H9 (cell line): Measurements from ENCODE around the gene PRKACB. TPM values are rescaled to one million over a fixed set of nuclear protein-coding genes. Genes with fewer than 3 reads are reported as not detected.
A peak's percentile ranks its signal among the peaks of the same experiment; 100 is the strongest.

Experiments used
- DNase-seq: peaks from one replicate; pipeline ENCODE4 v3.0.0-alpha.2; 2017
- H2AFZ ChIP-seq: one replicate; pipeline ENCODE4 v1.6.1; 2013; ENCODE audit warnings: mild to moderate bottlenecking, low read length, control low read depth, moderate library complexity
- H2AK5ac ChIP-seq: 2 replicates; pipeline ENCODE4 v1.6.1; 2013; ENCODE audit warnings: low read length, control low read depth, mixed read lengths; ENCODE audit not compliant: insufficient read length
- H2BK120ac ChIP-seq: one replicate; pipeline ENCODE4 v1.6.1; 2013; ENCODE audit warnings: low read depth, mild to moderate bottlenecking, low read length, control low read depth, inconsistent platforms; ENCODE audit not compliant: poor library complexity, severe bottlenecking
- H2BK12ac ChIP-seq: 2 replicates; pipeline ENCODE4 v1.6.1; 2013; ENCODE audit warnings: low read length, control low read depth, mixed read lengths, low read depth; ENCODE audit not compliant: insufficient read length
- H2BK15ac ChIP-seq: 2 replicates; pipeline ENCODE4 v1.6.1; 2013; ENCODE audit warnings: low read depth, low read length, control low read depth
- H2BK20ac ChIP-seq: one replicate; pipeline ENCODE4 v1.6.1; 2013; ENCODE audit warnings: low read depth, mild to moderate bottlenecking, low read length, control low read depth, inconsistent platforms; ENCODE audit not compliant: poor library complexity, severe bottlenecking
- H2BK5ac ChIP-seq: 2 replicates; pipeline ENCODE4 v1.6.1; 2013; ENCODE audit warnings: low read length, control low read depth, mixed read lengths; ENCODE audit not compliant: insufficient read length
- H3K14ac ChIP-seq: 2 replicates; pipeline ENCODE4 v1.6.1; 2013; ENCODE audit warnings: low read length, control low read depth; ENCODE audit not compliant: insufficient read depth
- H3K18ac ChIP-seq: 2 replicates; pipeline ENCODE4 v1.6.1; 2013; ENCODE audit warnings: low read depth, mild to moderate bottlenecking, mixed read lengths, low read length, control low read depth; ENCODE audit not compliant: insufficient read length
- H3K23ac ChIP-seq: 2 replicates; pipeline ENCODE4 v1.6.1; 2013; ENCODE audit warnings: low read length, control low read depth, mixed read lengths, low read depth; ENCODE audit not compliant: insufficient read length
- H3K23me2 ChIP-seq: 2 replicates; pipeline ENCODE4 v1.6.1; 2013; ENCODE audit warnings: low read depth, mild to moderate bottlenecking, mixed read lengths, low read length, control low read depth; ENCODE audit not compliant: insufficient read length, poor library complexity, severe bottlenecking
- H3K27ac ChIP-seq: 2 replicates; pipeline ENCODE4 v1.5.1; 2013; ENCODE audit warnings: low read length, control low read depth, mixed read lengths, low read depth; ENCODE audit not compliant: insufficient read length
- H3K27me3 ChIP-seq: 2 replicates; pipeline ENCODE4 v1.6.1; 2013; ENCODE audit warnings: low read length, control low read depth, inconsistent platforms; ENCODE audit not compliant: insufficient read depth
- H3K4ac ChIP-seq: 2 replicates; pipeline ENCODE4 v1.6.1; 2013; ENCODE audit warnings: low read depth, mild to moderate bottlenecking, control low read depth, inconsistent platforms, low read length, moderate library complexity
- H3K4me1 ChIP-seq: 2 replicates; pipeline ENCODE4 v1.6.1; 2013; ENCODE audit warnings: low read length, control low read depth, inconsistent platforms; ENCODE audit not compliant: insufficient read depth
- H3K4me2 ChIP-seq: 2 replicates; pipeline ENCODE4 v1.6.1; 2013; ENCODE audit warnings: low read length, control low read depth, mixed read lengths; ENCODE audit not compliant: insufficient read length, insufficient read depth
- H3K56ac ChIP-seq: 2 replicates; pipeline ENCODE4 v1.6.1; 2013; ENCODE audit warnings: low read depth, mild to moderate bottlenecking, mixed read lengths, low read length, control low read depth; ENCODE audit not compliant: insufficient read length
- H3K79me1 ChIP-seq: 2 replicates; pipeline ENCODE4 v1.6.1; 2013; ENCODE audit warnings: low read depth, mild to moderate bottlenecking, moderate library complexity, low read length, control low read depth, inconsistent platforms; ENCODE audit not compliant: insufficient read depth, poor library complexity, severe bottlenecking
- H3K79me2 ChIP-seq: 2 replicates; pipeline ENCODE4 v1.6.1; 2013; ENCODE audit warnings: low read length, control low read depth, inconsistent platforms; ENCODE audit not compliant: insufficient read depth
- H3K9ac ChIP-seq: 2 replicates; pipeline ENCODE4 v1.6.1; 2013; ENCODE audit warnings: low read length, control low read depth, mixed read lengths; ENCODE audit not compliant: insufficient read length; ENCODE audit errors: extremely low read depth
- H3K9me3 ChIP-seq: one replicate; pipeline ENCODE4 v1.6.1; 2013; ENCODE audit warnings: low read depth, low read length, inconsistent platforms; ENCODE audit not compliant: control insufficient read depth
- H3T11ph ChIP-seq: one replicate; pipeline ENCODE4 v1.6.1; 2013; ENCODE audit warnings: mild to moderate bottlenecking, low read length, control low read depth, inconsistent platforms
- H4K20me1 ChIP-seq: one replicate; pipeline ENCODE4 v1.6.1; 2013; ENCODE audit not compliant: control insufficient read depth, insufficient read length, insufficient read depth
- H4K5ac ChIP-seq: 2 replicates; pipeline ENCODE4 v1.6.1; 2013; ENCODE audit warnings: low read depth, mild to moderate bottlenecking, mixed read lengths, low read length, control low read depth; ENCODE audit not compliant: insufficient read length
- H4K8ac ChIP-seq: replicated peaks from 2 replicates; pipeline ENCODE4 v1.6.1; 2013; ENCODE audit warnings: low read length, control low read depth, mixed read lengths, low read depth; ENCODE audit not compliant: insufficient read length
- H4K91ac ChIP-seq: 2 replicates; pipeline ENCODE4 v1.6.1; 2013; ENCODE audit warnings: low read depth, mild to moderate bottlenecking, moderate library complexity, mixed read lengths, low read length, control low read depth; ENCODE audit not compliant: insufficient read length
- H3K27ac Mint-ChIP-seq, 3 experiments: 2 replicates in 2 of 3; 3 replicates in 1 of 3; pipeline ENCODE4 v1.8.0; 2020 to 2021; ENCODE audit warnings: mixed read lengths in 3 of 3, mild to moderate bottlenecking in 1 of 3, moderate library complexity in 1 of 3
- H3K27me3 Mint-ChIP-seq: 2 replicates; pipeline ENCODE4 v1.8.0; 2021; ENCODE audit warnings: low read depth, mild to moderate bottlenecking, moderate library complexity, mixed read lengths
- H3K36me3 Mint-ChIP-seq, 3 experiments: 2 replicates in 2 of 3; 3 replicates in 1 of 3; pipeline ENCODE4 v1.8.0; 2020 to 2021; ENCODE audit warnings: low read depth in 3 of 3, mixed read lengths in 3 of 3; ENCODE audit not compliant: insufficient read depth in 1 of 3
- H3K4me1 Mint-ChIP-seq, 2 experiments: 2 replicates each; pipeline ENCODE4 v1.8.0; 2020; ENCODE audit warnings: mixed read lengths in 2 of 2
- H3K4me3 Mint-ChIP-seq, 2 experiments: 2 replicates in 1 of 2; 3 replicates in 1 of 2; pipeline ENCODE4 v1.8.0; 2020 to 2021; ENCODE audit warnings: mild to moderate bottlenecking in 2 of 2, mixed read lengths in 2 of 2, moderate library complexity in 1 of 2
- H3K9me3 Mint-ChIP-seq, 2 experiments: 2 replicates in 1 of 2; 3 replicates in 1 of 2; pipeline ENCODE4 v1.8.0; 2020; ENCODE audit warnings: mild to moderate bottlenecking in 2 of 2, mixed read lengths in 2 of 2, moderate library complexity in 1 of 2
- WGBS: extraction: QIAGEN DNeasy Blood & Tissue Kit; methylation state at CpG from one replicate; pipeline ENCODE4 v1.1.7; 2013; ENCODE audit warnings: missing lambda C conversion rate, low lambda C conversion rate, mixed read lengths; ENCODE audit not compliant: insufficient read length; ENCODE audit errors: extremely low coverage; 5-methylcytosine and 5-hydroxymethylcytosine counted together
- total RNA-seq: library from RNA; stranded (reverse); gene quantifications from 2 replicates; pipeline ENCODE4 v1.2.1, GENCODE V29; 2021
- TF ChIP-seq, protein P1 (sequence below): fragments of 200-600 bp; sonication (generic); conservative IDR thresholded peaks from 3 replicates; pipeline ENCODE4 v1.8.0; 2021; ENCODE audit warnings: antibody characterized with exemption, mild to moderate bottlenecking

Gene PRKACB
- total RNA-seq, 1 experiment from 2014 or later, result 20.7 TPM

DNA sequence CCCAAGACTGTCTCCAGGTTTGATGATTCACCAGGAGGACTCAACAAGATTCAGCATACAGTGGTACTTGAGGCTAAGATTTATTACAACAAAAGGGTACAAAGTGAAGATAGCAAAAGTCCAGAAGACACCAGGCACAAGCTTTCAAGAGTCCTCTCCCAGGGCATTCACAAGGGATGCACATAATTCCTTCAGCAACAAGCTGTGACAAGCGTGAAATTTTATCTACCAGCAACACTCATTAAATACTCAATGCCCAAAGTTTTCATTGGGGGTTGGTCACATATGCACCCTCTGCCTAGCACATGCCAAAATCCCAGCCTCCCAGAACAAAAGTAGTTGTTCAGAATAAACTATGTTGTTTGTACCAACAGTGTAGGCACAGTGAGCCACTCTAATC lies 62.3 kb downstream of the PRKACB start:
- Histone ChIP-seq H2BK5ac (no peak overlapping the region), H4K5ac (no peak overlapping the region), H2AK5ac (no peak overlapping the region), H4K91ac (no peak overlapping the region), H3K23ac (no peak overlapping the region), H3K14ac (no peak overlapping the region), H3K4me2 (no peak overlapping the region), H4K8ac (no peak overlapping the region), H3K79me1 (no peaks in the 10 kb centered on the region), H2BK12ac (no peak overlapping the region), H3K9ac (no peak overlapping the region), H2BK20ac (no peak overlapping the region), H3K23me2 (no peaks in the 10 kb centered on the region), H3K56ac (no peak overlapping the region), H3K4ac (no peak overlapping the region), H2BK120ac (no peak overlapping the region), H3K79me2 (no peaks in the 10 kb centered on the region), H3K9me3 (no peaks in the 10 kb centered on the region), H3T11ph (no peak overlapping the region), H3K4me1 (no peaks in the 10 kb centered on the region), H3K27ac (no peak overlapping the region), H4K20me1 (no peaks in the 10 kb centered on the region), H3K18ac (no peak overlapping the region), H3K27me3 (no peaks in the 10 kb centered on the region), H2BK15ac (no peak overlapping the region), H2AFZ (no peak overlapping the region)
- TF ChIP-seq, protein P1, sequence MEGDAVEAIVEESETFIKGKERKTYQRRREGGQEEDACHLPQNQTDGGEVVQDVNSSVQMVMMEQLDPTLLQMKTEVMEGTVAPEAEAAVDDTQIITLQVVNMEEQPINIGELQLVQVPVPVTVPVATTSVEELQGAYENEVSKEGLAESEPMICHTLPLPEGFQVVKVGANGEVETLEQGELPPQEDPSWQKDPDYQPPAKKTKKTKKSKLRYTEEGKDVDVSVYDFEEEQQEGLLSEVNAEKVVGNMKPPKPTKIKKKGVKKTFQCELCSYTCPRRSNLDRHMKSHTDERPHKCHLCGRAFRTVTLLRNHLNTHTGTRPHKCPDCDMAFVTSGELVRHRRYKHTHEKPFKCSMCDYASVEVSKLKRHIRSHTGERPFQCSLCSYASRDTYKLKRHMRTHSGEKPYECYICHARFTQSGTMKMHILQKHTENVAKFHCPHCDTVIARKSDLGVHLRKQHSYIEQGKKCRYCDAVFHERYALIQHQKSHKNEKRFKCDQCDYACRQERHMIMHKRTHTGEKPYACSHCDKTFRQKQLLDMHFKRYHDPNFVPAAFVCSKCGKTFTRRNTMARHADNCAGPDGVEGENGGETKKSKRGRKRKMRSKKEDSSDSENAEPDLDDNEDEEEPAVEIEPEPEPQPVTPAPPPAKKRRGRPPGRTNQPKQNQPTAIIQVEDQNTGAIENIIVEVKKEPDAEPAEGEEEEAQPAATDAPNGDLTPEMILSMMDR, result no peak
- Mint-ChIP-seq H3K4me1 (no peaks in the 10 kb centered on the region), H3K27me3 (no peaks in the 10 kb centered on the region), H3K36me3 (no peaks in the 10 kb centered on the region), H3K27ac (peak overlapping the region in 1 of 3 experiments; percentile 25; a peak in 1 of 7 replicates), H3K4me3 (no peak overlapping the region), H3K9me3 (no peaks in the 10 kb centered on the region)
- DNase-seq, result no peak
- WGBS, result no CpG with 5 or more reads among the region's 1 CpG
